DOHH2 (cell line): ENCODE measurements around the gene USP34.

Experiments used
- CTCF ChIP-seq: fragments of 200-600 bp; sonication (generic); IDR thresholded peaks from one replicate; pipeline ENCODE4 v1.5.1; 2014; ENCODE audit warnings: antibody characterized with exemption, mild to moderate bottlenecking, low read depth, low read length; ENCODE audit not compliant: poor library complexity, severe bottlenecking
- EZH2phosphoT487 ChIP-seq: fragments of 200-600 bp; sonication (generic); IDR thresholded peaks from 2 replicates; pipeline ENCODE4 v1.6.1; 2017; ENCODE audit warnings: borderline replicate concordance, mild to moderate bottlenecking, antibody characterized with exemption, low read length, moderate library complexity, mixed read lengths

- no peak for TF ChIP-seq CTCF
- no peak for TF ChIP-seq EZH2phosphoT487
Measured at GRCh38 chr2:61425605-61426155, 45.2 kb downstream of the USP34 start.
